ENCODE data around the gene CACNG5.

Gene CACNG5

DNA sequence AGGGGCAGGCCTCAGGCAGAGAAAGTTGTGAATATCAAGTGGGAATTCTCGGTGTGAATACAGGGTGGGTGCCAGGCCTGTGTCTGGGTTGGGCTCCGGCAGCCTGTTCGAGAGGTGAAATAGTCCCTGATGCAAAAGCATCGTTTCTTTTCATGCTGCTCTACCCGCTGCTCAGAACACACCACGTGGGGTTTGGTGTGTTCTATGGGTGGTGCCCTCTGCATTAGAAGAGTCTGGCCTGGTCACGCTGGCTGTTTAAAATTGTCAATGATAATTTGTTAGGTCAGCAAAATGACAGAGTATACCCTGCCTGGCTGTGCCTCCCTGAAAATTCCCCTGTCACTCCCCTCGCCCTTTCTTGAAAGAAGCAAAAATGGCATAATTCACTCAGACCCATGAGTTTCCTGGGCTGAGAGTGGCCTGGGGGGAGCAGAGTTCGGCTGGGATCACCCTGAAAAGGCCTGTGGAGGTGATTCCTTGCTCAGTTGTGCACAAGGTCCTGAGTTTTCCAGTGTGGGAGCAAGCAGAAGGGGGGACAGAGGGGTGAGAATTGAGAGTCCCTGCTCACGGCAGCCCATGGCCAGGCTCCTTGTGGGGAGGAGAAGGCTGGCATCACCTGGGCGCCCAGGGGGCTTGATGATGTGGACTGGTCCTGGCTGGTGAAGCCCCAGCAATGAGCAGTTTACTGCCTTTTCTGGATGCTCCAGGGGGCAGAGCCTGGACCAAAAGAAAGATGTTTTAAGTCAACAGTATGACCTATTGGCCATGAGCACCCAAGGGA lies 3.2 kb downstream of the CACNG5 start:
- Histone ChIP-seq H3K4me1 (ENCODE audit: control insufficient read depth in 1 of 2, insufficient read depth in 2 of 2, low read length in 2 of 2) (peaks cover 0 to 4% of the 10 kb centered on the region in 2 donors), H3K36me3 (ENCODE audit: control insufficient read depth in 1 of 2, insufficient read depth in 2 of 2, low read length in 2 of 2) (no peaks in the 10 kb centered on the region), H3K4me3 (ENCODE audit: low read depth in 1 of 2, low read length in 2 of 2) (no peak overlapping the region), H3K27me3 (ENCODE audit: low read depth, low read length) (peaks cover 9% of the 10 kb centered on the region), H3K9me3 (ENCODE audit: control insufficient read depth in 1 of 2, low read length in 2 of 2) (no peaks in the 10 kb centered on the region), H3K27ac (ENCODE audit: low read length) (no peak overlapping the region)

DNA sequence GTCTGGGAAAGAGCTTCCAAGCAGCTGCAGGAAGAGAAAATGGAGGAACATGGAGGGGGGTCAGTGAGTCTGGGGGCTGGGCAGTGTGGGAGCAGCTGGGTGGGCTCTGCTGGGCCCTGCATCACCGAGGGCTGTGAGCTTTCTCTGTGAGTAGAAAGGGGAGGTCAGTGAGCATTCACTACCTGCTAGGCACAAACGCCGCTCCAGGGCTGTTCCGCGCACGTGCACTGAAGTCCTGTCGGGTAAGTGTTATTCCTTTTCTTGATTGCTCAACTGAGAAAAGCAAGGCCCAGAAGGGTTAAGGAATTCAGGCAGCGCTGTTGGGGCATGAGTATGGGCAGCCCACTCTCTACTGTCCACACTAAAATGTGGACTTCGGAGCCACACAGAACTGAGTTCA lies 4.7 kb downstream of the CACNG5 start:
- Histone ChIP-seq H3K27ac (ENCODE audit: low read length) (no peak overlapping the region), H3K4me3 (ENCODE audit: low read depth in 1 of 2, low read length in 2 of 2) (no peak overlapping the region), H3K36me3 (ENCODE audit: control insufficient read depth in 1 of 2, insufficient read depth in 2 of 2, low read length in 2 of 2) (no peaks in the 10 kb centered on the region), H3K9me3 (ENCODE audit: control insufficient read depth in 1 of 2, low read length in 2 of 2) (no peaks in the 10 kb centered on the region), H3K4me1 (ENCODE audit: control insufficient read depth in 1 of 2, insufficient read depth in 2 of 2, low read length in 2 of 2) (peaks cover 0 to 4% of the 10 kb centered on the region in 2 donors), H3K27me3 (ENCODE audit: low read depth, low read length) (peaks cover 5% of the 10 kb centered on the region)

- H3K27ac ChIP-seq (ENCODE audit: low read length) = no peak overlapping the region
- no peaks in the 10 kb centered on the region for H3K36me3 ChIP-seq (ENCODE audit: control insufficient read depth in 1 of 2, insufficient read depth in 2 of 2, low read length in 2 of 2)
- peaks cover 0 to 3% of the 10 kb centered on the region in 2 donors for H3K4me1 ChIP-seq (ENCODE audit: control insufficient read depth in 1 of 2, insufficient read depth in 2 of 2, low read length in 2 of 2)
- H3K4me3 ChIP-seq (ENCODE audit: low read depth in 1 of 2, low read length in 2 of 2) = no peak overlapping the region
- H3K9me3 ChIP-seq (ENCODE audit: control insufficient read depth in 1 of 2, low read length in 2 of 2) = no peaks in the 10 kb centered on the region
- peaks cover 4% of the 10 kb centered on the region for H3K27me3 ChIP-seq (ENCODE audit: low read depth, low read length)
Observed at GRCh38 chr17:66840061-66840460, 5.1 kb downstream of the CACNG5 start.

DNA sequence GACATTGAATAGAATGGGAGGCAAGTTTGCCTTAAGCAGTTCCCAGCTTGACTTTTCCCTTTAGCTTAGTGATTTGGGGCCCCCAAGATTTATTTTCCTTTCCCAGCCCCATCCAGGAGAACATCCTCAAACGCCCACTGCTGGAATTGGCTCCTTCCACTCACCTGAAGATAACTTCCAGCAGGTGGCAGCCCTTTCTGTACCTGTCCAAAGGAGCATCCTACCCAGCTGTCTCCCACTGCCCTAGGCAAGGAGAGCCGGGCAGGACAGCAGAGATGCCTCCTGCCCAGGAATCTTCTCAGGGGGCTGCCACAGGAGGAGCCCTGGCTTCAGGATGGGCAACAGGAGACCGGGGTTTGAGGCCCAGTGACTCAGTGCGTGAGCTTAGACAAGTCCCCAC lies 6.4 kb downstream of the CACNG5 start:
- Histone ChIP-seq H3K4me3 (ENCODE audit: low read depth in 1 of 2, low read length in 2 of 2) (no peak overlapping the region), H3K36me3 (ENCODE audit: control insufficient read depth in 1 of 2, insufficient read depth in 2 of 2, low read length in 2 of 2) (no peaks in the 10 kb centered on the region), H3K27me3 (ENCODE audit: low read depth, low read length) (peaks cover under 1% of the 10 kb centered on the region), H3K4me1 (ENCODE audit: control insufficient read depth in 1 of 2, insufficient read depth in 2 of 2, low read length in 2 of 2) (no peaks in the 10 kb centered on the region), H3K9me3 (ENCODE audit: control insufficient read depth in 1 of 2, low read length in 2 of 2) (no peaks in the 10 kb centered on the region), H3K27ac (ENCODE audit: low read length) (no peak overlapping the region)

DNA sequence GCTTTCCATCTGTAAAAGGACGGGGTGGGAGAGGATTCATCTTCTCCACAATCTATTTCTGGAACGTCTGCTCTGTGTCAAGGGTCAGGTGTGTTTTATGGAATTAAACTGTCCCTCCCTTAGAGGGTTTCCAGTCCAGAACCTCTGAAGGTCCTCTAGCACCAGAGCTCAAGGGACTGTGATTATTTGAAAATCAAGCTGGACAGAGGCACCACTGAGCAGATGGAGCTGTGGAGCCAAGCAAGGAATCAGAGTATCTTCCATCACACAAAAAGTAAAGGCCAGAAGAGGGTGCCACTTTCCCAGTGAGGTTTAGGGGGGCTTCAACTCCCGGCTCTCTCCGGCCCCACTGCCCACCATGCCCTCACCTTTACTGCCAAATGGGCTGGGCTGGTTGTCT lies 6.8 kb downstream of the CACNG5 start:
- no peak overlapping the region for H3K27ac ChIP-seq (ENCODE audit: low read length)
- H3K4me3 ChIP-seq (ENCODE audit: low read depth in 1 of 2, low read length in 2 of 2) = no peak overlapping the region
- no peaks in the 10 kb centered on the region for H3K36me3 ChIP-seq (ENCODE audit: control insufficient read depth in 1 of 2, insufficient read depth in 2 of 2, low read length in 2 of 2)
- no peaks in the 10 kb centered on the region for H3K9me3 ChIP-seq (ENCODE audit: control insufficient read depth in 1 of 2, low read length in 2 of 2)
- H3K4me1 ChIP-seq (ENCODE audit: control insufficient read depth in 1 of 2, insufficient read depth in 2 of 2, low read length in 2 of 2) = no peaks in the 10 kb centered on the region
- no peaks in the 10 kb centered on the region for H3K27me3 ChIP-seq (ENCODE audit: low read depth, low read length)

DNA sequence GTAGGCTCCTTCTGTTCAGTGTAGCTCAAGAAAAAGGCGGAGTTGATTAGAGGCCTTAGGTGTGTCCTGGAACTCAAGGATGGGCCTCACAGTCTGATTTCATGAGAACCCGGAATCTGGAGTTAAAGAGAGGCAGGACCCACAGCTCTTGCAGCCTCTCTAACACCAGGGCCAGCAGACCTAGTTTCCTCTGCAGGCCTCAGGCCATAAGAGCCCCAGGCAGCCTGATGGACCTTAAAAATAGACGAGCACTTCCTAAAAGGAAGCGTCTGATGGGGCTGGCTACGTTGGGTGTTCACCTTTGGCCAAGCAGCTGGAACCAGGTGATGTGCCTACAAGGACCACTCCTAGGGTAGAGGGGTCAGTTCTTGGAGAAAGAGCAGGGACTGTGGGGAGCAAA lies 7.6 kb downstream of the CACNG5 start:
- Histone ChIP-seq H3K36me3 (ENCODE audit: control insufficient read depth in 1 of 2, insufficient read depth in 2 of 2, low read length in 2 of 2) (no peaks in the 10 kb centered on the region), H3K4me1 (ENCODE audit: control insufficient read depth in 1 of 2, insufficient read depth in 2 of 2, low read length in 2 of 2) (no peaks in the 10 kb centered on the region), H3K27ac (ENCODE audit: low read length) (no peak overlapping the region), H3K4me3 (ENCODE audit: low read depth in 1 of 2, low read length in 2 of 2) (no peak overlapping the region), H3K9me3 (ENCODE audit: control insufficient read depth in 1 of 2, low read length in 2 of 2) (no peaks in the 10 kb centered on the region), H3K27me3 (ENCODE audit: low read depth, low read length) (no peaks in the 10 kb centered on the region)

DNA sequence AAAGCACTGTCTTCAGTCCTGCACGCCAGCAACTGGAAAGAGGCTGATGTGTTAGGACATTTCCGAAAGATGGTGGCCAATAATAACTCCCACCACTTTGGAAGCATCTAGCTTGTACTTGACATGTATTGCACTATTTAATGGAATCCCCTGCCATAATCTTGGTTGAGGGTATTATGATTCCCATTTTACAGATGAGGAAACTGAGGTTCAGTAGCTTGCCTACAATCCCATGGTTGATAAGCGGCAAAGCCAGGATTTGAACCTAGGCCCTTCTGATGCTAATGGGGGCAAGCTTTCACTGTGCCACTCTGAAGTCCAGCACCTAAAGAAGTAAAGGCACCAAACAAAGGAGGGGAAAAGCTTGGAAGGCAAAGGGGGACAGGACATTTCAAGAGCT lies 8.0 kb downstream of the CACNG5 start:
- Histone ChIP-seq H3K9me3 (ENCODE audit: control insufficient read depth in 1 of 2, low read length in 2 of 2) (no peaks in the 10 kb centered on the region), H3K4me3 (ENCODE audit: low read depth in 1 of 2, low read length in 2 of 2) (no peak overlapping the region), H3K36me3 (ENCODE audit: control insufficient read depth in 1 of 2, insufficient read depth in 2 of 2, low read length in 2 of 2) (no peaks in the 10 kb centered on the region), H3K4me1 (ENCODE audit: control insufficient read depth in 1 of 2, insufficient read depth in 2 of 2, low read length in 2 of 2) (no peaks in the 10 kb centered on the region), H3K27me3 (ENCODE audit: low read depth, low read length) (no peaks in the 10 kb centered on the region), H3K27ac (ENCODE audit: low read length) (no peak overlapping the region)

DNA sequence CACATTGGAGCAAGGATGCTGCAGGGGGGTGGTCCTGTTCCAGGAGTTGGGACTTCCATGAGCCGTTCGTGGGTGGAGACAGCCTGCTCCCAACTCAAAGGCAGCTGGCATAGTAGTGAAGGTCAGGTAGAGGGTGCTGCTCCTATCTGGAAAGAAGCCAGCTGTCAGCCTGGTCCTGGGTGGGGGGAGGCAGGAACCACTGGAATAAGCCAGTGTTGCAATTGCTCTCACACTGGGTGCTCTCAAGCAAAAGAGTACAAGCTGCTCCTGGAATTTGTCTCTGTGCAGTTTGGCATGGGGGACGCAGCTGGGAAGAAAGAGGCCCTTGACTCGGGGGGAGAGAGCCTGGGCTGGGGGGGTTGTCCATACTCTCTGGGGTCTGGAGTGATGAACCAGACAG lies 8.7 kb downstream of the CACNG5 start:
- Histone ChIP-seq H3K36me3 (ENCODE audit: control insufficient read depth in 1 of 2, insufficient read depth in 2 of 2, low read length in 2 of 2) (no peaks in the 10 kb centered on the region), H3K27me3 (ENCODE audit: low read depth, low read length) (no peaks in the 10 kb centered on the region), H3K9me3 (ENCODE audit: control insufficient read depth in 1 of 2, low read length in 2 of 2) (no peaks in the 10 kb centered on the region), H3K4me3 (ENCODE audit: low read depth in 1 of 2, low read length in 2 of 2) (no peak overlapping the region), H3K4me1 (ENCODE audit: control insufficient read depth in 1 of 2, insufficient read depth in 2 of 2, low read length in 2 of 2) (no peaks in the 10 kb centered on the region), H3K27ac (ENCODE audit: low read length) (no peak overlapping the region)

DNA sequence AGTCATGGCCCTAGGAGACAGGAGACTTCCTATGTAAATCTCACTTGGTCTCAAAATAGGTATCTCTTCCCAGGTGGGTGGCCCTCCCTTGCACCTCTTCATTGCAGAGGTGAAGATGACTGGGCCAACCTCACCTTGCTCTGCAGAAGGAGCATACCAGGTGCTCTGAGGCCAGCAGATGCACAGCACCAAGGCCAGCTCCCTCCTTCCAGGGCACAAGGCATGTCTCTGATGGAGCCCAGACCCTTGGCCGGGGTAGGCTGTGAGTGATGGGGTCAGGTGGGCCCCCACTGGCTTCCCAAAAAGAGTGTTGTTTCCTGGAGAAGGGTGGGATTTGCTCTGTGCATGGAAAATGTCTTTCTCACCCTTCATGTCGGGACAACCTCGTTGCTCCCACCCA lies 12.8 kb downstream of the CACNG5 start:
- Histone ChIP-seq H3K4me3 (ENCODE audit: low read depth in 1 of 2, low read length in 2 of 2) (no peak overlapping the region), H3K9me3 (ENCODE audit: control insufficient read depth in 1 of 2, low read length in 2 of 2) (peaks cover 0 to 4% of the 10 kb centered on the region in 2 donors), H3K4me1 (ENCODE audit: control insufficient read depth in 1 of 2, insufficient read depth in 2 of 2, low read length in 2 of 2) (no peaks in the 10 kb centered on the region), H3K27me3 (ENCODE audit: low read depth, low read length) (no peaks in the 10 kb centered on the region), H3K27ac (ENCODE audit: low read length) (no peak overlapping the region), H3K36me3 (ENCODE audit: control insufficient read depth in 1 of 2, insufficient read depth in 2 of 2, low read length in 2 of 2) (no peaks in the 10 kb centered on the region)

GRCh38 chr17:66848496-66848895 lies 13.6 kb downstream of the CACNG5 start:
- Histone ChIP-seq H3K27ac (ENCODE audit: low read length) (no peak overlapping the region), H3K27me3 (ENCODE audit: low read depth, low read length) (no peaks in the 10 kb centered on the region), H3K36me3 (ENCODE audit: control insufficient read depth in 1 of 2, insufficient read depth in 2 of 2, low read length in 2 of 2) (no peaks in the 10 kb centered on the region), H3K4me1 (ENCODE audit: control insufficient read depth in 1 of 2, insufficient read depth in 2 of 2, low read length in 2 of 2) (no peaks in the 10 kb centered on the region), H3K9me3 (ENCODE audit: control insufficient read depth in 1 of 2, low read length in 2 of 2) (peaks cover 0 to 4% of the 10 kb centered on the region in 2 donors), H3K4me3 (ENCODE audit: low read depth in 1 of 2, low read length in 2 of 2) (no peak overlapping the region)

GRCh38 chr17:66849032-66849655 lies 14.2 kb downstream of the CACNG5 start:
- Histone ChIP-seq H3K9me3 (ENCODE audit: control insufficient read depth in 1 of 2, low read length in 2 of 2) (peaks cover 0 to 4% of the 10 kb centered on the region in 2 donors), H3K27ac (ENCODE audit: low read length) (no peak overlapping the region), H3K36me3 (ENCODE audit: control insufficient read depth in 1 of 2, insufficient read depth in 2 of 2, low read length in 2 of 2) (no peaks in the 10 kb centered on the region), H3K4me3 (ENCODE audit: low read depth in 1 of 2, low read length in 2 of 2) (no peak overlapping the region), H3K4me1 (ENCODE audit: control insufficient read depth in 1 of 2, insufficient read depth in 2 of 2, low read length in 2 of 2) (no peaks in the 10 kb centered on the region), H3K27me3 (ENCODE audit: low read depth, low read length) (no peaks in the 10 kb centered on the region)
